HL-60/S4 treated with retinoic acid at 250 ng/mL for 4 days and 3 days (cell line): ENCODE data around the gene PRSS2.

Experiments used
- in situ Hi-C: fragments of 300-500 bp; cut with MboI; formaldehyde crosslinking; loops from 2 replicates; pipeline ENCODE4 v1.7.0; 2022; ENCODE audit warnings: low sequenced_read_pairs

Gene PRSS2

GRCh38 chr7:142817506-142817905 lies 46.7 kb downstream of the PRSS2 start:
- in situ Hi-C loops, result no loop called here

GRCh38 chr7:142819530-142819929 lies 48.8 kb downstream of the PRSS2 start:
- in situ Hi-C loops, result no loop called here

- in situ Hi-C loops, result no loop called here
Observed at GRCh38 chr7:142822714-142823113, 51.9 kb downstream of the PRSS2 start.
